HepG2 (cell line): Measurements from ENCODE around the gene C21orf58. TPM values are rescaled to one million over a fixed set of nuclear protein-coding genes. Genes with fewer than 3 reads are reported as not detected.

ENCODE experiments used
- ATAC-seq: fragments of 200-7000 bp; cut with Tn5 transposase; 3 replicates; pipeline ENCODE4 v1.9.1; 2020; ENCODE audit warnings: mild to moderate bottlenecking, moderate library complexity
- BruUV-seq: library from RNA; stranded (reverse); fragments of 400-500 nt; replicated peaks from 2 replicates; lab custom pipeline; 2021; lab: Mats Ljungman, UMichigan
- CTCF ChIA-PET: fragments of 300-600 bp; formaldehyde crosslinking; extraction: SDS; loops from one replicate; lab custom pipeline; 2021; ENCODE audit warnings: low total read pairs, inconsistent platforms, low intra/inter-chr PET ratio; lab: Yijun Ruan, JAX
- POLR2A ChIA-PET: fragments of 350-600 bp; sonication (Branson Sonifier 250); formaldehyde crosslinking; loops from one replicate; lab custom pipeline; 2020; ENCODE audit warnings: antibody characterized with exemption, inconsistent platforms; lab: Yijun Ruan, JAX
- DNase-seq: peaks from one replicate; pipeline ENCODE4 v3.0.0-alpha.2; 2015; ENCODE audit warnings: low spot score
- FAIRE-seq: peaks from 3 replicates; lab custom pipeline; 2011; peaks lifted over from hg19 to GRCh38; lab: Jason Lieb, UNC
- H2AFZ ChIP-seq: one replicate; pipeline ENCODE4 v1.6.1; 2011; ENCODE audit warnings: low read length, inconsistent platforms
- H3K27ac ChIP-seq: fragments of 300-600 bp; 3 replicates; pipeline ENCODE4 v1.8.0; 2011; ENCODE audit warnings: mixed run types, mild to moderate bottlenecking, mixed read lengths, low read length, inconsistent platforms; ENCODE audit not compliant: insufficient read depth; ENCODE audit errors: extremely low read length
- H3K27me3 ChIP-seq, 2 experiments: fragments of 200-600 bp in 1 of 2; 2 replicates in 1 of 2; 3 replicates in 1 of 2; pipeline versions ENCODE4 v1.6.0 to v1.8.0; 2011; ENCODE audit warnings: low read length in 2 of 2, mild to moderate bottlenecking in 2 of 2, moderate library complexity in 2 of 2, inconsistent platforms in 1 of 2; ENCODE audit not compliant: insufficient read depth in 2 of 2, control insufficient read depth in 1 of 2
- H3K36me3 ChIP-seq, 2 experiments: fragments of 200-600 bp in 1 of 2; replicated peaks in 1 of 2; 2 replicates in 1 of 2; 3 replicates in 1 of 2; pipeline versions ENCODE4 v1.5.1 to v1.8.0; 2011; ENCODE audit warnings: low read length in 2 of 2, inconsistent platforms in 1 of 2; ENCODE audit not compliant: insufficient read depth in 2 of 2, control insufficient read depth in 1 of 2
- H3K4me1 ChIP-seq: 2 replicates; pipeline ENCODE4 v1.5.1; 2012; ENCODE audit warnings: low read length, inconsistent platforms; ENCODE audit not compliant: insufficient read depth
- H3K4me2 ChIP-seq: 2 replicates; pipeline ENCODE4 v1.6.0; 2011; ENCODE audit warnings: low read depth, low read length, inconsistent platforms
- H3K4me3 ChIP-seq, 3 experiments: fragments of 200-600 bp in 1 of 3; sonication (generic), shearing (Covaris generic) in 1 of 3; replicated peaks in 1 of 3; 2 replicates each; pipeline ENCODE4 v1.5.1; 2011 to 2016; ENCODE audit warnings: low read length in 3 of 3, inconsistent platforms in 2 of 3, low read depth in 2 of 3, mild to moderate bottlenecking in 2 of 3, control low read depth in 1 of 3, mixed read lengths in 1 of 3; ENCODE audit not compliant: insufficient read depth in 1 of 3
- H3K79me2 ChIP-seq: one replicate; pipeline ENCODE4 v1.6.1; 2011; ENCODE audit warnings: low read length, inconsistent platforms; ENCODE audit not compliant: insufficient read depth
- H3K9ac ChIP-seq: 2 replicates; pipeline ENCODE4 v1.6.0; 2011; ENCODE audit warnings: mild to moderate bottlenecking, low read depth, low read length, inconsistent platforms; ENCODE audit not compliant: insufficient read depth
- H3K9me3 ChIP-seq: 2 replicates; pipeline ENCODE4 v1.5.1; 2012; ENCODE audit warnings: mild to moderate bottlenecking, low read length
- H4K20me1 ChIP-seq: 2 replicates; pipeline ENCODE4 v1.6.0; 2011; ENCODE audit warnings: inconsistent platforms, mild to moderate bottlenecking, low read length, moderate library complexity; ENCODE audit not compliant: insufficient read depth
- ARID5B ChIP-seq: IDR thresholded peaks from 2 replicates; pipeline ENCODE4 v1.4.0; 2020; ENCODE audit warnings: mild to moderate bottlenecking, missing genetic modification reagents
- MAF1 ChIP-seq: sonication (generic); formaldehyde crosslinking; IDR thresholded peaks from 2 replicates; pipeline ENCODE4 v1.5.0; 2020; ENCODE audit warnings: missing genetic modification reagents, borderline replicate concordance
- NKX3-1 ChIP-seq: sonication (generic); formaldehyde crosslinking; IDR thresholded peaks from 2 replicates; pipeline ENCODE4 v1.5.0; 2020; ENCODE audit warnings: missing genetic modification reagents
- REL ChIP-seq: sonication (generic); formaldehyde crosslinking; conservative IDR thresholded peaks from 2 replicates; pipeline ENCODE4 v1.8.0; 2022; ENCODE audit warnings: mild to moderate bottlenecking, missing genetic modification reagents, moderate library complexity
- SAP130 ChIP-seq: IDR thresholded peaks from 2 replicates; pipeline ENCODE4 v1.6.1; 2016; ENCODE audit warnings: low read depth
- SRSF1 ChIP-seq: fragments of 200-400 bp; formaldehyde crosslinking; optimal IDR thresholded peaks from 2 replicates; pipeline ENCODE3; 2017; ENCODE audit warnings: mild to moderate bottlenecking, low read depth, low read length, moderate library complexity
- UBTF ChIP-seq: sonication (generic); formaldehyde crosslinking; IDR thresholded peaks from 2 replicates; pipeline ENCODE4 v1.4.0; 2020; ENCODE audit warnings: mild to moderate bottlenecking, missing genetic modification reagents
- ZBTB8A ChIP-seq: sonication (generic); formaldehyde crosslinking; IDR thresholded peaks from 2 replicates; pipeline ENCODE4 v1.4.0; 2020; ENCODE audit warnings: mild to moderate bottlenecking, low read depth, missing genetic modification reagents, borderline replicate concordance
- ZSCAN25 ChIP-seq: sonication (generic); formaldehyde crosslinking; IDR thresholded peaks from 2 replicates; pipeline ENCODE4 v1.8.0; 2022; ENCODE audit warnings: mild to moderate bottlenecking, missing genetic modification reagents
- ZSCAN29 ChIP-seq: sonication (generic); formaldehyde crosslinking; conservative IDR thresholded peaks from 2 replicates; pipeline ENCODE4 v1.4.0; 2020; ENCODE audit warnings: mild to moderate bottlenecking, missing genetic modification reagents
- WGBS: methylation state at CpG from one replicate; pipeline ENCODE4 v1.1.6; 2017; ENCODE audit warnings: low lambda C conversion rate; 5-methylcytosine and 5-hydroxymethylcytosine counted together
- in situ Hi-C: cut with HindIII; loops from 2 replicates; pipeline ENCODE4 v1.10.0; 2017; ENCODE audit warnings: low pct_unique_long_range_greater_than_20kb; ENCODE audit not compliant: extremely low pct_ligation_motif_present
- intact Hi-C: fragments of 100-400 bp; cut with micrococcal nuclease; formaldehyde crosslinking; loops from one replicate; pipeline ENCODE4 v1.10.0; 2022; ENCODE audit not compliant: unreplicated experiment
- polyA plus RNA-seq, 8 experiments: library from polyadenylated mRNA; depleted of rRNA in 3 of 8; stranded (reverse) in 7 of 8; unstranded in 1 of 8; fragments of >200 nt; fragmentation: Illumina TruSeq in 4 of 8; extraction: Trizol in 4 of 8; gene quantifications; 2 replicates each; pipeline versions ENCODE4 v1.2.1 to v1.2.3, GENCODE V29; 2011 to 2016; ENCODE audit warnings: low read depth in 4 of 8, missing spikeins in 1 of 8, mixed read lengths in 1 of 8; ENCODE audit not compliant: insufficient read depth in 1 of 8
- total RNA-seq, 5 experiments: library from RNA; depleted of rRNA; stranded (reverse); fragments of >200 nt; fragmentation: Illumina TruSeq; extraction: Trizol; gene quantifications; 2 replicates each; pipeline ENCODE4 v1.2.3, GENCODE V29; 2016; ENCODE audit warnings: low read depth in 1 of 5
- TF ChIP-seq, protein P1 (sequence below): IDR thresholded peaks from 2 replicates; pipeline ENCODE4 v1.6.1; 2016; ENCODE audit warnings: missing biosample characterization, missing genetic modification reagents, low read depth

C21orf58 gene
- total and polyA plus RNA-seq, 2 of the 13 experiments (the other 11 are each of a cell fraction or from before 2014, with no cell fraction given), result 3.5 to 6.8 TPM

DNA sequence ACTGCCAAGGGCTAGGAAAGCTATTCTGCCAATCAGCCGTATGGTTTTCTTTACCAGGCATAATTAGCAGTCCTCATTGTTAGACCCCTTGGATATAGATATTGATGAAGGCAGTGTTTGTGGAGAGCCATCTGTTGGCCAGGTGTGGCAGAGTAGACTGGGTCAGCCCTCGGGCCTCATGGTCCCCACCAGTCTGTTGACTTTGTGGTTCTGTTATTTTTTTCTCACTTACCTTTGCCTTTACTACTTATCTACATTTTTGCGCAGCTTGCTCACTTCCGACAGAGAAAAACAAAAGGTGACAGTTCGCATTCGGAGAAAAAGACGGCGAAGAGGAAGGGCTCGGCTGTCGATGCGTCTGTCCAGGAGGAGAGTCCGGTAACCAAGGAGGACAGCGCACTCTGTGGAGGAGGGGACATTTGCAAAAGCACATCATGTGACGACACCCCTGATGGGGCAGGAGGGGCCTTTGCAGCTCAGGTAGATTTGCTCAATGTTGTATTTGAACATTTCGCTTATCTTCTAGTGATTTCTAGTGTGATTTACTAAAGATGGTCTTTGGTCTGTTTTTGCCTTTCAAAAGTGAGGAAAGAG lies 2.5 kb upstream of the C21orf58 start (continued):
- TF ChIP-seq ARID5B (CRISPR knock-in tag), result 0 out of 2 replicates have a peak, but pooled peaks have one; percentile 30
- peak; percentile 32; the same call in 1 of the 2 replicates for TF ChIP-seq SAP130
- no peak for TF ChIP-seq SRSF1

- 2% methylated on average over 38 of the region's 43 CpGs for WGBS
- ChIA-PET POLR2A (interaction anchor here (0.6 to 1.7 kb wide), 5 partner anchors 8 to 352 kb away, joined by 3 to 4 read pairs (median 3); no protein-coding TSS in a partner anchor), CTCF (interaction anchor here (1.3 kb wide), 1 partner anchor 178 kb away, joined by 5 read pairs; no protein-coding TSS in a partner anchor)
- DNase-seq (peak; percentile 35), ATAC-seq (peak; percentile 56), FAIRE-seq (no peak)
- intact Hi-C loops (loop anchor here (1.0 to 2.0 kb wide), 2 partner anchors 39 to 94 kb away; partner anchors contain the start of gene YBEY), in situ Hi-C loops (no loop called here)
- peaks cover 53% of the 10 kb centered on the region for H3K79me2 ChIP-seq
- H2AFZ ChIP-seq, result peak overlapping the region; percentile 85
- H3K4me1 ChIP-seq, result peaks cover 50% of the 10 kb centered on the region
- H3K4me2 ChIP-seq, result peak overlapping the region; percentile 100
- peak overlapping the region; percentile 91 to 96 (median 95) for H3K4me3 ChIP-seq
- peak overlapping the region; percentile 79 for H3K9ac ChIP-seq
- H3K36me3 ChIP-seq, result peaks cover 5 to 20% of the 10 kb centered on the region in 2 experiments; a peak in 3 of 5 replicates
- H3K27me3 ChIP-seq, result no peaks in the 10 kb centered on the region; a peak in 1 of 5 replicates
- H3K27ac ChIP-seq, result peak overlapping the region; percentile 82
- no TSS peak for BruUV-seq
- H4K20me1 ChIP-seq, result no peaks in the 10 kb centered on the region
- H3K9me3 ChIP-seq, result no peaks in the 10 kb centered on the region
- TF ChIP-seq ZBTB8A (CRISPR knock-in tag) (no peak), MAF1 (CRISPR knock-in tag) (no peak), NKX3-1 (CRISPR knock-in tag) (no peak), ZSCAN25 (CRISPR knock-in tag) (peak; percentile 56; the same call in 1 of the 2 replicates), UBTF (peak; percentile 71), REL (0 out of 2 replicates have a peak, but pooled peaks have one; percentile 34), ZSCAN29 (CRISPR knock-in tag) (no peak)
- TF ChIP-seq, protein P1, sequence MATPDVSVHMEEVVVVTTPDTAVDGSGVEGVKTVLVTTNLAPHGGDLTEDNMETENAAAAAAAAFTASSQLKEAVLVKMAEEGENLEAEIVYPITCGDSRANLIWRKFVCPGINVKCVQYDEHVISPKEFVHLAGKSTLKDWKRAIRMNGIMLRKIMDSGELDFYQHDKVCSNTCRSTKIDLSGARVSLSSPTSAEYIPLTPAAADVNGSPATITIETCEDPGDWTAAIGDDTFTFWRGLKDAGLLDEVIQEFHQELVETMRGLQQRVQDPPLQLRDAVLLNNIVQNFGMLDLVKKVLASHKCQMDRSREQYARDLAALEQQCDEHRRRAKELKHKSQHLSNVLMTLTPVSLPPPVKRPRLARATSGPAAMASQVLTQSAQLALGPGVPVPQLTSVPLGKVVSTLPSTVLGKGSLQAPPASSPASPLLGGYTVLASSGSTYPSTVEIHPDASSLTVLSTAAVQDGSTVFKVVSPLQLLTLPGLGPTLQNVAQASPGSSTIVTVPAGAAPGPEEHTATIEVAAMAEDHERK, result no peak
Measured at GRCh38 chr21:46325073-46325912, 1.6 kb upstream of the C21orf58 start.
